ENCODE measurements around the gene KRTAP12-1. TPM values are rescaled to one million over a fixed set of nuclear protein-coding genes. Genes with fewer than 3 reads are reported as not detected.

KRTAP12-1 gene
- total and polyA plus RNA-seq, 4 donors, result not detected

- ATAC-seq (ENCODE audit: insufficient read depth, low FRiP score) (no peak), DNase-seq (no peak)
- 85 to 93% methylated on average over 1 of the region's 1 CpG for WGBS, 2 donors
- TF ChIP-seq CTCF (IDR thresholded peaks at IDR 0.05; ENCODE audit: control extremely low read depth, extremely low read depth), result no peak
- Histone ChIP-seq H3K4me1 (ENCODE audit: control insufficient read depth in 5 of 5, insufficient read depth in 5 of 5, low read length in 5 of 5) (no peaks in the 10 kb centered on the region), H3K27me3 (ENCODE audit: control insufficient read depth in 3 of 3, insufficient read depth in 3 of 3, low read length in 2 of 3) (no peaks in the 10 kb centered on the region), H3K9me3 (ENCODE audit: control insufficient read depth in 4 of 4, insufficient read depth in 3 of 4, low read length in 3 of 4) (peaks cover 0 to 10% (median 5%) of the 10 kb centered on the region in 4 donors), H3K4me3 (no peak overlapping the region), H3K27ac (ENCODE audit: low read depth in 1 of 2, low read length in 1 of 2) (no peak overlapping the region), H3K36me3 (ENCODE audit: control insufficient read depth in 4 of 4, insufficient read depth in 4 of 4, low read length in 4 of 4) (no peaks in the 10 kb centered on the region), H3K9ac (ENCODE audit: insufficient read depth in 1 of 2, low read length in 2 of 2) (no peak overlapping the region)
Observed at GRCh38 chr21:44671911-44672310, 10.1 kb downstream of the KRTAP12-1 start.

- no peaks in the 10 kb centered on the region for H3K27me3 ChIP-seq (ENCODE audit: control insufficient read depth in 3 of 3, insufficient read depth in 3 of 3, low read length in 2 of 3)
- TF ChIP-seq CTCF (IDR thresholded peaks at IDR 0.05; ENCODE audit: control extremely low read depth, extremely low read depth), result no peak
- H3K36me3 ChIP-seq (ENCODE audit: control insufficient read depth in 4 of 4, insufficient read depth in 4 of 4, low read length in 4 of 4), result no peaks in the 10 kb centered on the region
- DNase-seq, result no peak
- H3K9me3 ChIP-seq (ENCODE audit: control insufficient read depth in 4 of 4, insufficient read depth in 3 of 4, low read length in 3 of 4), result peaks cover 0 to 10% (median 5%) of the 10 kb centered on the region in 4 donors
- H3K4me1 ChIP-seq (ENCODE audit: control insufficient read depth in 5 of 5, insufficient read depth in 5 of 5, low read length in 5 of 5), result no peaks in the 10 kb centered on the region
- H3K4me3 ChIP-seq, result no peak overlapping the region
- H3K27ac ChIP-seq (ENCODE audit: low read depth in 1 of 2, low read length in 1 of 2), result no peak overlapping the region
- ATAC-seq (ENCODE audit: insufficient read depth, low FRiP score), result no peak
- H3K9ac ChIP-seq (ENCODE audit: insufficient read depth in 1 of 2, low read length in 2 of 2), result no peak overlapping the region
- 69 to 70% methylated on average over 3 of the region's 3 CpGs for WGBS, 2 donors
Observed at GRCh38 chr21:44670642-44671432, 11.1 kb downstream of the KRTAP12-1 start.

DNA sequence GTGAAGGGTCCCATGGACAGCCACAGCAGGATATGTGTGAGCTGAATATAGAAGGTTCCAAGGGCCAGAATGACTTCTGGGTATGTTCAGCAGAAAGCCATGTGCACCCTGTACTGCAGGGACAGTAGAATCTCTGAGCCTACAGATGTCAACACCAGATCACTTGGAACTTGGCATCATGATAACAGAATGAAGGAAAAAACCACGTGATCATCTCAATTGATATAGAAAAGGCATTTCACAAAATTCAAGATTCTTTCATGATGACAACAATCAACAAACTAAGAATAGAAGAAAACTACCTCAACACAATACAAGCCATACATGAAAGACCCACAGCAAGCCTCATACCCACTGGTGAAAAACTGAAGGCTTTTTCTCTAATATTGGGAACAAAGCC, 14.4 kb downstream of the KRTAP12-1 start:
- H3K9ac ChIP-seq (ENCODE audit: insufficient read depth in 1 of 2, low read length in 2 of 2), result no peak overlapping the region
- 77 to 92% methylated on average over 1 of the region's 1 CpG for WGBS, 2 donors
- H3K4me3 ChIP-seq, result no peak overlapping the region
- no peak for TF ChIP-seq CTCF (IDR thresholded peaks at IDR 0.05; ENCODE audit: control extremely low read depth, extremely low read depth)
- no peaks in the 10 kb centered on the region for H3K36me3 ChIP-seq (ENCODE audit: control insufficient read depth in 4 of 4, insufficient read depth in 4 of 4, low read length in 4 of 4)
- DNase-seq (no peak), ATAC-seq (ENCODE audit: insufficient read depth, low FRiP score) (no peak)
- H3K4me1 ChIP-seq (ENCODE audit: control insufficient read depth in 5 of 5, insufficient read depth in 5 of 5, low read length in 5 of 5), result no peaks in the 10 kb centered on the region
- peaks cover 0 to 8% (median 3%) of the 10 kb centered on the region in 4 donors for H3K9me3 ChIP-seq (ENCODE audit: control insufficient read depth in 4 of 4, insufficient read depth in 3 of 4, low read length in 3 of 4)
- no peak overlapping the region for H3K27ac ChIP-seq (ENCODE audit: low read depth in 1 of 2, low read length in 1 of 2)
- no peaks in the 10 kb centered on the region for H3K27me3 ChIP-seq (ENCODE audit: control insufficient read depth in 3 of 3, insufficient read depth in 3 of 3, low read length in 2 of 3)

Data from lung (tissue), 12 donors.